ENCODE measurements around the gene FAM199X.
"Not testable (repeated sequence)": the region's sequence is repeated elsewhere in the genome, so short reads cannot be mapped to it uniquely, and the experiment has no call there.

The FAM199X gene

DNA sequence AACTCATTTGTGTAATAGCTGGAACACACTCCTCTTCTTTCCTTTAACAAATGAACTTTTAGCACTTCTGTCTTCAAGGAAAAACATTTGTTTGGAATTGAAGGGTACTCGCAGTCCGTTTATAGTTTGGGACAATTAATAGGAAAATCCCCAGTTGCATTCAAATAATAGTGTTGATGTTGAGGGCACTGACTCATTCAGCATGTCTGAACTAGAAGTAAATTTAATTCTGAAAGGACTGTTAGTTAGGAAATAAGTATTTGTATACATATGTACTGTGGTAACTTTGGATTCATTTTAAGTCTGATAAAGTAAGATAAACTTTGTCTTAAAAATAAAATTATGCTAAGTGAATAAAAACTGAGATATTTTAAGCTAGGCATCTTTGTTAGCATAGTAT, 27.2 kb downstream of the FAM199X start:
- DNase-seq, result no peak

DNA sequence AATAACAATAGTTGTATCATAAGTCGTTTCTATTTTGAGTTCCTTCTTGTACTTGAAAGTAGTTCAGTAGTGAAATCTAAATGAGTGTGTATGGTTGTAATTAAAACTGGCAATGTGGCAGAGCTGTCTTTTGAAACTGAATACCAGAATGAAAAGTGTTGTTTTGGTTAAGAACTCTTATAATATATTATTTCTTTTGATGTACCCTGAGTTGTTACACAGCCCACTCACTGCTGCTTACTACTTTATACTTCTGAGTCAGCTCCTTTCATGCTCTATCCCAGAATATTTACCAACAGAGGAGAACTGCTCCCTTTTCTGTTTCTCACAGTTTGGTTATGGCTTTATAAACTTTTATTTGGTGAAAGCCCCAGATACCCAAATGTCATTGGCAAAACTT, 28.8 kb downstream of the FAM199X start:
- no peak for DNase-seq

DNA sequence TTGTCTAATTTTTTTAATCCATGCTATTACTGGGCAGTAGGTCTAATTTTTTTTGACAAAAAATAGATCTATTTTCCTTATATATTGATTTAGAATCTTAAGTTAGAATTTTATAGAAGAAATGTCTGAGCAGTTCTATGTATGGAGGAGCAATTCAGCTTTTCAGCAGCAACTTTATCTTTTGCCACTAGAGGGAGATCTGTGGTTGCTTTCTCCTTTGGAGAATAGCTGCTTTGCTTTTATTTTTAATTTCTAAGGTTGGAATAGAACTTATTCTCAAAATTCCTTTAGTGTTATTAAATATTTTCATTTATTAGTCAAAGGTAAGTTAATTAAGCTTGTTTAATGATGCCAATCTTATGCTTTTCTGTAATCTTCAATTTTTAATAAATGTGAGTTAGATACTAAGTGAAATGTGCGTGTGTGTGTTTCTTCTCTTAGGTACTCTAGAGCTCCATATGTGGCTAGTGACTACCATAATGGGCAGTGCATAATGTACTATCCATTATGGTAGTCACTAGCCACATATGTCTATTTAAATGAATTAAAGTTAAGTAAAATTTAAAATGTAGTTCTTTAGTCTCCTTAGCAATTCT, 29.3 kb downstream of the FAM199X start:
- no peak for DNase-seq

DNA sequence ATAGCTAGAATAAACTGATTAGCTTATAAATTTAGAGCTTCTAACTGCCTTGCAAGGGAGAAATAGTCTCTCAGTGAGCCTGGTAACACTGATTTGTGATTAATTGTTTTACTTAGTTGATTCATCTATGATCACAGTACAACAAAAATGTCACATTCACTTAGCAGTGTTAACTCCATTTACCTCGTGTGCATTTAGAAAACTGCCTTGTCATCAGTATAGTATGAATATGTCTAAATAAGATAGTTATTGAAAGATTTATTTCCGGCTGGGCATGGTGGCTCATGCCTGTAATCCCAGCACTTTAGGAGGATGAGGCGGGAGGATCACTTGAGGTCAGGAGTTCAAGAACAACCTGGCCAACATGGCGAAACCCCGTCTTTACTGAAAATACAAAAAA, 39.3 kb downstream of the FAM199X start:
- no peak for DNase-seq

DNA sequence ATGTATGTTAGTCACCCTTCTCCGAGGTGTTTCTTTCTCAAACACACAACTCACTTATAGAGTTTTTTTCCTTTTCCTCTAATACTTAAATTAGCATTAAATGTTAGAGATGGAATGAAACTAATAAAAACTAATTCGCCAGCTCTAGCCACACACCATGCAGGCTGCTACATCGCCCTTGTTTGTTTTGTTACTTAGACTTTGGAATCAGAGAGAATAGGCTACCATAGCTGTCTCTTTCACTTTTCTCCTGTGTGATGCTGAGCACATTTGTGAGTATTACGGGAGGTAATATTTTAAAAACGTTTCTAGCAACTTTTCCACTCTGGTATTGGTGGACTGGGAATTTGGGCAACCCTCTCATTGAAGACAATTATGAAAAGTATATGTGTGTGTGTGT, 44.9 kb downstream of the FAM199X start:
- DNase-seq, result no peak

DNA sequence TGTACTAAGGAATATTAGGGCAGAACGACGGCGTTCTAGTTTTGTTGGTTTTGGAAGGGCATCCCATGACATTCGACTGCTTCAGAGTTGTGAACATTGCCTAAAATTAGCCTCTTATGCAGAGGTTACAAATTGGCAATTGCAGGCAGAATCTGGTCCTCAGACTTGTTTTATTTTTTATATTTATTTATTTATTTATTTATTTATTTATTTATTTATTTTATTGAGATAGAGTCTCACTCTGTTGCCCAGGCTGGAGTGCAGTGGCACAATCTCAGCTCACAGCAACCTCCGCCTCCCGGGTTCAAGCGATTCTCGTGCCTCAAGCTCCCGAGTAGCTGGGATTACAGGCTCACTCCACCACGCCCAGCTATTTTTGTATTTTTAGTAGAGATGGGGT, 63.8 kb downstream of the FAM199X start:
- not testable (repeated sequence) for DNase-seq
